Astrocyte of the cerebellum (primary cell): ENCODE data around the gene CACNA1B.

ENCODE experiments used
- DNase-seq: peaks from one replicate; pipeline ENCODE4 v3.0.0-alpha.2; 2011; ENCODE audit warnings: low read depth
- H3K4me3 ChIP-seq: 2 replicates; pipeline ENCODE4 v1.5.1; 2011; ENCODE audit warnings: mild to moderate bottlenecking, low read depth, low read length, moderate library complexity
- CTCF ChIP-seq: IDR thresholded peaks from 2 replicates; pipeline ENCODE4 v1.5.1; 2012; ENCODE audit warnings: low read length, low read depth, moderate library complexity, mild to moderate bottlenecking; ENCODE audit errors: missing control alignments
- in situ Hi-C: cut with HindIII; loops from 2 replicates; pipeline ENCODE4 v1.10.0; 2017; ENCODE audit warnings: low sequenced_read_pairs

CACNA1B gene

DNA sequence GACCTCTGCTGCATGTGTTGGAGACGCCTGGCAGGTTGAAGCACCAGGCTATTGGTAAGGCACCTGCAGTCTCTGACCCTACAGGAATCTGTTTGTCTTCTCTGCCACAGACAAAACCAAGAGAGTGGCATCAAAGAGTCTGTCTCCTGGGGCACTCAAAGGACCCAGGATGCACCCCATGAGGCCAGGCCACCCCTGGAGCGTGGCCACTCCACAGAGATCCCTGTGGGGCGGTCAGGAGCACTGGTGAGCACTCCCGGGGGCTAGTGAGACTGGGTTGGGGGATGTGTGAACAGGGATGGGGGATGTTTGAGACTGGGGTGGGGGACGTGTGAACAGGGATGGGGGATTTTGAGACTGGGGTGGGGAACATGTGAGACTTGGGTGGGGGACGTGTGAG is 240.3 kb downstream of the CACNA1B start:
- in situ Hi-C loops: no loop called here
- no peak for DNase-seq
- H3K4me3 ChIP-seq: no peak overlapping the region
- no peak for TF ChIP-seq CTCF

GRCh38 chr9:138118601-138119071 is 241.1 kb downstream of the CACNA1B start:
- DNase-seq: no peak
- no peak overlapping the region for H3K4me3 ChIP-seq
- in situ Hi-C loops: no loop called here
- TF ChIP-seq CTCF: no peak

DNA sequence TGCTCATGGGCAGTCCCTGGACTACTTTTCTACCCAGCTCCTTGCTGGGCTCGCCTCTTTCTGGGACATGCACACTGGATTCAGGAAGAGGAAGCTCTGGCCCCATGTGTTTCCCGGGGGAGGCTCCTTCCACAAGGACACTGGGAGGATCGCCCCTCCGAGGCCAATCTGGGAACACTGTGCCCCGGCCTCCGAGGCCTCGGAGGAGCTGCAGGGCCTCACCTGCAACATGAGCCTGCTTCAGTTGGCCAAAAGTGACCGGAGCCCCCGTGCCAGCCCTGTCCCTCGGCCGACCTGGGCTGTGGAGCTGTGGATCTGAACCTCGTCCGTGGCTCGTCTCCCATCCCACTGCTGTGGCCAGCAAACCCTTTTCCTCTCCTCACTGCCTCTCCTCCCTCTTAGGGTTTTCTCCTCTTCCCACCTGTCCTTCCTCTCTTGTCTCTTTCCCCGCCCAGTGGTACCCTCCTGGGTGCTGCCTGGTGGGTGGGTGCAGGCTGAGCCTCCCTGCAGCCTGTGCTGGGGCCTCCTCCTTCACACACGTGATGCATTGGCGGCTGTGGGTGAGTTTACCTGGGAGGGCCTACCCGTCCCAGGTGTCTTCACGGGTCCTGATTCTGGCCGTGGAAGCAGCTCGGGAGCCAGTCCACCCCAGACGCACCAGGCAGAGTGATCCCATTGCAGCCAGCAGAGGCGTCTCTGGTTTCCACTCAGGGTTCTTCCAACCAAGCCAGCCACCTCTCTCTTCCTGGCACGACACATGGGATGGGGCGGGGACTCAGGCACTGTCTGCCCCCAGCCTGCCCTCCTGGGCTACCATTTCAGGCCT is 241.8 kb downstream of the CACNA1B start:
- TF ChIP-seq CTCF: no peak
- H3K4me3 ChIP-seq: no peak overlapping the region
- in situ Hi-C loops: no loop called here
- no peak for DNase-seq

GRCh38 chr9:138120072-138120471 is 242.5 kb downstream of the CACNA1B start:
- H3K4me3 ChIP-seq: no peak overlapping the region
- no peak for DNase-seq
- in situ Hi-C loops: no loop called here
- TF ChIP-seq CTCF: no peak

- H3K4me3 ChIP-seq: no peak overlapping the region
- no peak for DNase-seq
- in situ Hi-C loops: no loop called here
- TF ChIP-seq CTCF: no peak
Observed at GRCh38 chr9:138120511-138121437, 243.2 kb downstream of the CACNA1B start.

- no peak for DNase-seq
- no peak overlapping the region for H3K4me3 ChIP-seq
- in situ Hi-C loops: no loop called here
- TF ChIP-seq CTCF: no peak
Observed at GRCh38 chr9:138121438-138122050, 244.0 kb downstream of the CACNA1B start.
